ENCODE data around the gene NUCKS1.

Gene NUCKS1

DNA sequence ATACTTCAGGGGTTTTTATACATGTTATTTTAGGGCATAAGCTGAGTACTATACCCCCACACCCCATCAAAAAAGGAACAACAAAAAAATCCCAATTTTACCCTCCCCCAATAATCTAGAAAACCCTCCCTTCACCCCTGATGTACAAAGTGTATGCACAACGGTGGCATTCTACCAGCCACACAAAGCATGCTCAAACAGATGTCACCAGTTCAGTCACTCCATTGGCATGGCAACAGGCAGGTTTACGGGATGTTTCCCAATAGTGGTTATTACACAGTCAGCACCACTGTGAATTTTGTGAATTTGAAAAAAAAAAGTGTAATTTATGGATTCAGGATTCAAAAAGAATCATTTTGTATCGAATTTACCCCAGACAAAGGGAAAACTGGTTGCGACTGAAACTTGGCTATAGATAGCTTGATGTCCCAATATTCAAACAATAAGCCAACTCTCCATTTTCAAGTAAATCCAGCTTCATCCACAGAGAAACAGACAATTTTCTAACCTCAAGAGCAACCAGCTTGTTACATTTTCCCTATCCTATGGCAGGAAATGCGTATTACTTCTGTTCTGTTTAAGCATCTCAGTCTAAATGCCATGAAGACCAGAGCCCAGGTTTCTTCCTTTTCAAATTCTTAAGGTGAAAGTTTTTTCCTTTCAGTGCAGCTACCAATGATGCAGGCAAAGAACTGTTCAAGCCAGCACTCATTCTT, 35.6 kb downstream of the NUCKS1 start:
- Histone ChIP-seq H3K4me2 (ENCODE audit: low read length) (no peak overlapping the region), H3K4me1 (peaks cover 3% of the 10 kb centered on the region), H3K9me3 (ENCODE audit: control insufficient read depth, low read length) (no peaks in the 10 kb centered on the region), H3K4me3 (ENCODE audit: low read depth, low read length) (no peak overlapping the region), H3K36me3 (ENCODE audit: control insufficient read depth, insufficient read depth, low read length) (no peaks in the 10 kb centered on the region), H3K27ac (no peak overlapping the region), H3K9ac (no peak overlapping the region), H3K79me2 (no peaks in the 10 kb centered on the region), H3K27me3 (ENCODE audit: control insufficient read depth, insufficient read depth, low read length) (no peaks in the 10 kb centered on the region), H2AFZ (no peak overlapping the region)
- TF ChIP-seq, protein P1, sequence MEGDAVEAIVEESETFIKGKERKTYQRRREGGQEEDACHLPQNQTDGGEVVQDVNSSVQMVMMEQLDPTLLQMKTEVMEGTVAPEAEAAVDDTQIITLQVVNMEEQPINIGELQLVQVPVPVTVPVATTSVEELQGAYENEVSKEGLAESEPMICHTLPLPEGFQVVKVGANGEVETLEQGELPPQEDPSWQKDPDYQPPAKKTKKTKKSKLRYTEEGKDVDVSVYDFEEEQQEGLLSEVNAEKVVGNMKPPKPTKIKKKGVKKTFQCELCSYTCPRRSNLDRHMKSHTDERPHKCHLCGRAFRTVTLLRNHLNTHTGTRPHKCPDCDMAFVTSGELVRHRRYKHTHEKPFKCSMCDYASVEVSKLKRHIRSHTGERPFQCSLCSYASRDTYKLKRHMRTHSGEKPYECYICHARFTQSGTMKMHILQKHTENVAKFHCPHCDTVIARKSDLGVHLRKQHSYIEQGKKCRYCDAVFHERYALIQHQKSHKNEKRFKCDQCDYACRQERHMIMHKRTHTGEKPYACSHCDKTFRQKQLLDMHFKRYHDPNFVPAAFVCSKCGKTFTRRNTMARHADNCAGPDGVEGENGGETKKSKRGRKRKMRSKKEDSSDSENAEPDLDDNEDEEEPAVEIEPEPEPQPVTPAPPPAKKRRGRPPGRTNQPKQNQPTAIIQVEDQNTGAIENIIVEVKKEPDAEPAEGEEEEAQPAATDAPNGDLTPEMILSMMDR (IDR thresholded peaks at IDR 0.05) = no peak

DNA sequence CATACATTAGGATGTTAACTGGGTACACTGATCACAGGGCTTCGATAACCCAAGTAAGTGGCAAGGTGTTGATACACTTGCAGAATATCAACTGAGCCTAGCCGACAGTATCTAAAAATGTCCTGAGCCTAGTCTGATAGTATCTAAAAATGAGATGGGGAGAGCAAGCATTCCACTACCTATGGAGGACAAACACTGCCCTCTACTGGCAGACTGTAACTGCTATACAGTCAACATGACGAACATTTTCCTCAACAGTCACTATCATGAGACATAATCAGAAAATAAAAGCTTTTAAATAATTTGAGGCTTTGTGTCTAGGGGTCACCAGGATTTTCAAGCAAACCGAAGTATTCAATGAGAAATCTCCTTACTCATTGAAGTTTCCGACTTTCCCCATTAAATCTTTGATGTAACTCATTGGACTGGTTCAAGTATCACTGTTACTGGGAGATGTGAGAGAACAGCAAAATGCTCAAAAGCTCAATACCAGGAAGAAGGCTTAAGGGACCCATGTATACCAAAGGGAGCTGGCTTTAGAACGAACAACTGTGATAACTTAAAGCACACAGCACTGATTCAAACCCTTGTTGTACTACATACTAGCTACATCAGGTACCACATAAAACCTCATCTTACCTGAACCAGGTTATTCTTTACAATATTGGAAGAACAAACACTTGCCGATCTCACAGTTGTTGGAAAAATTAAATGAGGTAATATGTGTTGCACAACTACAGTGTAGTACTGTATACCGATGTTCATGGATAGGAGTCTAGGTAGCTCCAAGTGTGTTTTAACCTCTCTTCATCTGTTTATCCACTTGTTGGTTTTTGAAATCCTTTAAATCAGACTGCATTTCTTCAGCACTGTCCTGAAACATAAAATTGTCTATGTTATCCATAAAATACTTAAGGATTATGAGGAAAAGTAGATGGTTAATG, 38.6 kb downstream of the NUCKS1 start:
- H3K4me3 ChIP-seq (ENCODE audit: low read depth, low read length) = no peak overlapping the region
- H3K27ac ChIP-seq = no peak overlapping the region
- H3K4me1 ChIP-seq = peaks cover 3% of the 10 kb centered on the region
- H2AFZ ChIP-seq = no peak overlapping the region
- H3K9ac ChIP-seq = no peak overlapping the region
- no peaks in the 10 kb centered on the region for H3K27me3 ChIP-seq (ENCODE audit: control insufficient read depth, insufficient read depth, low read length)
- no peaks in the 10 kb centered on the region for H3K9me3 ChIP-seq (ENCODE audit: control insufficient read depth, low read length)
- no peak overlapping the region for H3K4me2 ChIP-seq (ENCODE audit: low read length)
- H3K79me2 ChIP-seq = no peaks in the 10 kb centered on the region
- TF ChIP-seq, protein P1 (IDR thresholded peaks at IDR 0.05) = peak; percentile 76
- no peaks in the 10 kb centered on the region for H3K36me3 ChIP-seq (ENCODE audit: control insufficient read depth, insufficient read depth, low read length)

DNA sequence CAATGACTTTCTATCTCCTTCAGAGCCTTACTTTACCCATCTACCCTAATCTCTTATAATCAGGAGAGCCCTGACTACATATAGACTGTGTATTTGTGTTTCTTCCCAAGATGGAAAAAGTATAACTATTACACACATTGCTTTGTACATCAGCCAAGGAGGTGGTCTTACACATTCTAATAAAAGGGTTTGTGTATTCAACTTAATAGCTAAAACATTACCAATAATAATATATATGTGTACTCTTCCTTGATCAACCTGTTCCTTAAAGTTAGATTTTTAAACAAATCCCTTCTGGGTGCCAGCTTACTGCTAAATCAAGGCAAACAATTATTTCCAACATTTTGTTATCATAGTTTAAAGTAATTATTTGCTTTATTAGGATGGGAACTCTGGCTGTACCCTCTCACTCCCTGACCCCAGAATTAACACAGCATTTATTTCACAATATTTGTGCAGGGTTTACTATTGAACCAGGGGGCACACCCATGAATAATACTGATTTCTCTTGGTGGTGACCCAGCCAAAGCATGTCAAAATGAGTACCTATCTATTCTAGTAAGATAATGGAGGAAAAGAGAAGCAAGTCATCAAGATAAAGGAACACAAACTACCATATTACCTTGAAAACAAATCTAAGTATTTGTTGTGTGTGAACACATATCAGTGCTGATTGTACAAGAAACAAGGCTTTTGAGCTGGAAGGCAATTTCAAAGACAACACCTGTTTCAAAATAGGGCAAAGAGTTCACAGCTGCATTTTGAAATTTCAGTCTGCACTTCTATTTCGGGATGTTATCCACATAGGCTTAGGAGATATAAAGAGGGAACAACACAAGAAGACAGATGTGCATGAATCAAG, 39.5 kb downstream of the NUCKS1 start:
- Histone ChIP-seq H3K4me2 (ENCODE audit: low read length) (no peak overlapping the region), H3K4me3 (ENCODE audit: low read depth, low read length) (no peak overlapping the region), H3K27me3 (ENCODE audit: control insufficient read depth, insufficient read depth, low read length) (no peaks in the 10 kb centered on the region), H3K79me2 (no peaks in the 10 kb centered on the region), H3K9ac (no peak overlapping the region), H3K27ac (no peak overlapping the region), H3K9me3 (ENCODE audit: control insufficient read depth, low read length) (no peaks in the 10 kb centered on the region), H2AFZ (no peak overlapping the region), H3K36me3 (ENCODE audit: control insufficient read depth, insufficient read depth, low read length) (no peaks in the 10 kb centered on the region), H3K4me1 (peaks cover 3% of the 10 kb centered on the region)
- TF ChIP-seq, protein P1 (IDR thresholded peaks at IDR 0.05) = no peak

DNA sequence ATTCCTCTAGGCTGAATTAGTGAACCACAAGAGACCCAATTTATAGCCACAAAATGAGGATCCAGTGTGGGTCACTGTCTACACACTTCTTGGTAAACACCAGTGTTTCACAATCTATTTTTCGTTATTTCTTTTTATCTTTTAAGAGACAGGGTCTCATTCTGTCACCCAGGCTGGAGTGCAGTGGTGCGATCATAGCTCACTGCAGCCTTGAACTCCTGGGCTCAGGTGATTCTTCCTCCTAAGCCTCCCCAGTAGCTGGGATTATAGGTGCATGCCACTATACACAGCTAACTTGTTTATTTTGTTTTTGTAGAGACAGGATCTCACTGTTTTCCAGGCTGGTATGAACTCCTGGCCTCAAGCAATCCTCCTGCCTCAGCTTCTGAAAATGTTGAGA, 40.3 kb downstream of the NUCKS1 start:
- TF ChIP-seq, protein P1 (IDR thresholded peaks at IDR 0.05) = no peak
- Histone ChIP-seq H3K9ac (no peak overlapping the region), H3K27ac (no peak overlapping the region), H3K79me2 (no peaks in the 10 kb centered on the region), H3K36me3 (ENCODE audit: control insufficient read depth, insufficient read depth, low read length) (no peaks in the 10 kb centered on the region), H3K4me1 (peaks cover 3% of the 10 kb centered on the region), H3K4me3 (ENCODE audit: low read depth, low read length) (no peak overlapping the region), H3K9me3 (ENCODE audit: control insufficient read depth, low read length) (no peaks in the 10 kb centered on the region), H3K27me3 (ENCODE audit: control insufficient read depth, insufficient read depth, low read length) (no peaks in the 10 kb centered on the region), H3K4me2 (ENCODE audit: low read length) (no peak overlapping the region), H2AFZ (no peak overlapping the region)

All from parathyroid adenoma (tissue), 2 donors.